ENCODE results near the gene CLEC16A. TPM values are rescaled to one million over a fixed set of nuclear protein-coding genes. Genes with fewer than 3 reads are reported as not detected.
A peak's percentile ranks its signal among the peaks of the same experiment; 100 is the strongest.

Gene CLEC16A
- total and polyA plus RNA-seq, 9 of the 15 experiments (the other 6 are each of a cell fraction or from before 2014, with no cell fraction given): 1.00 to 22.3 (median 10.0) TPM

DNA sequence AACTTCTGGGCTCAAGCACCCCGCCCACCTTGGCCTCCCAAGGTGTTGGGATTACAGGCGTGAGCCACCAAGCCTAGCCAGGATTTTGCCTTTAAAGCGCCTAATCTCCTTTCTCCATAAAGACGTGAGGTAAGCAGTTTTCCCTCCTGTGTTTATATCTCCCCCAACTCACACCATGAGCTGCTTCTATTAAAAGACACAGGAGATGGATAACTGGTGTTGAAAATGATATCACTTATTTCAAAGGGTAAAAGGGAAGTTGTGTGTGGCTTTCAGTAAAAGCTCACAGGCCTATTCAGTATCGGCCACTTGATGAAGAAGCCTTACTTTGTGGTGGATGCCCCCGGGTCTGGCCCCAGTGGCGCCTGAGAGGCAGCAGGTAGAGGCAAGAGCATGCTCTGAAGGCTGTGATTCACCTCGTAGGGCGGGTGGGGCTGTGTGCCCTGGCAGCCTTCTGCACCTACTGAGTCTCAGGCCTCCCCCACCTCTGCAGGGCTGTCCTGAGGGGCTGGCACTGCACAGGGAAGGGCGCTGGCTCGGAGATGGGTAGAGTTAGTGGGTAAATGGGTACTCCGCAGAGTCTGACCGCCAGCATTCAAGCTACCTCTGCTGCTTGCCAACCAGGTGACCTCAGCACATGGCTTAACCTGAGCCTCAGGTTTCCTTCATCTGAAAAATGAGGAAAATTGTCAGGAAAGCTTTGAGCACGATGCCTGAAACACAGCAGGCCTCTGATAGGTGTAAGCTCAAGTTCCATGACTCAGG lies 146.8 kb downstream of the CLEC16A start (continued):
- no peak for TF ChIP-seq SAFB (IDR thresholded peaks at IDR 0.05; ENCODE audit: borderline replicate concordance, low read depth, low read length)
- no peak for TF ChIP-seq ARID4B (CRISPR knock-in tag; IDR thresholded peaks at IDR 0.05)
- TF ChIP-seq TEAD4 (IDR thresholded peaks at IDR 0.05; ENCODE audit: low read length): peak; percentile 58
- TF ChIP-seq TEAD4 (CRISPR knock-in tag; IDR thresholded peaks at IDR 0.05; ENCODE audit: borderline replicate concordance): no peak
- TF ChIP-seq MLX (CRISPR knock-in tag; conservative IDR thresholded peaks at IDR 0.05): no peak
- no peak for TF ChIP-seq E2F3 (CRISPR knock-in tag; IDR thresholded peaks at IDR 0.05)
- peak; percentile 52 for TF ChIP-seq NFE2 (IDR thresholded peaks at IDR 0.05; ENCODE audit: low read depth)
- TF ChIP-seq ZNF239 (CRISPR knock-in tag; IDR thresholded peaks at IDR 0.05): no peak
- TF ChIP-seq TRIM28 (IDR thresholded peaks at IDR 0.05): no peak
- TF ChIP-seq, protein P1, sequence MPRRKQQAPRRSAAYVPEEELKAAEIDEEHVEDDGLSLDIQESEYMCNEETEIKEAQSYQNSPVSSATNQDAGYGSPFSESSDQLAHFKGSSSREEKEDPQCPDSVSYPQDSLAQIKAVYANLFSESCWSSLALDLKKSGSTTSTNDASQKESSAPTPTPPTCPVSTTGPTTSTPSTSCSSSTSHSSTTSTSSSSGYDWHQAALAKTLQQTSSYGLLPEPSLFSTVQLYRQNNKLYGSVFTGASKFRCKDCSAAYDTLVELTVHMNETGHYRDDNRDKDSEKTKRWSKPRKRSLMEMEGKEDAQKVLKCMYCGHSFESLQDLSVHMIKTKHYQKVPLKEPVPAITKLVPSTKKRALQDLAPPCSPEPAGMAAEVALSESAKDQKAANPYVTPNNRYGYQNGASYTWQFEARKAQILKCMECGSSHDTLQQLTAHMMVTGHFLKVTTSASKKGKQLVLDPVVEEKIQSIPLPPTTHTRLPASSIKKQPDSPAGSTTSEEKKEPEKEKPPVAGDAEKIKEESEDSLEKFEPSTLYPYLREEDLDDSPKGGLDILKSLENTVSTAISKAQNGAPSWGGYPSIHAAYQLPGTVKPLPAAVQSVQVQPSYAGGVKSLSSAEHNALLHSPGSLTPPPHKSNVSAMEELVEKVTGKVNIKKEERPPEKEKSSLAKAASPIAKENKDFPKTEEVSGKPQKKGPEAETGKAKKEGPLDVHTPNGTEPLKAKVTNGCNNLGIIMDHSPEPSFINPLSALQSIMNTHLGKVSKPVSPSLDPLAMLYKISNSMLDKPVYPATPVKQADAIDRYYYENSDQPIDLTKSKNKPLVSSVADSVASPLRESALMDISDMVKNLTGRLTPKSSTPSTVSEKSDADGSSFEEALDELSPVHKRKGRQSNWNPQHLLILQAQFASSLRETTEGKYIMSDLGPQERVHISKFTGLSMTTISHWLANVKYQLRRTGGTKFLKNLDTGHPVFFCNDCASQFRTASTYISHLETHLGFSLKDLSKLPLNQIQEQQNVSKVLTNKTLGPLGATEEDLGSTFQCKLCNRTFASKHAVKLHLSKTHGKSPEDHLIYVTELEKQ (CRISPR knock-in tag; IDR thresholded peaks at IDR 0.05): no peak
- TF ChIP-seq MBD2 (IDR thresholded peaks at IDR 0.05; ENCODE audit: borderline replicate concordance, low read depth): no peak
- TF ChIP-seq C11orf30 (IDR thresholded peaks at IDR 0.05; ENCODE audit: low read depth): peak; percentile 59; the same call in 1 of the 2 replicates
- TF ChIP-seq BRCA1 (IDR thresholded peaks at IDR 0.05): no peak
- no peak for TF ChIP-seq BRCA1 (CRISPR knock-in tag; IDR thresholded peaks at IDR 0.05)
- TF ChIP-seq FOXJ3 (CRISPR knock-in tag; IDR thresholded peaks at IDR 0.05): no peak
- no peak for TF ChIP-seq NFE2L1 (tag; IDR thresholded peaks at IDR 0.05; ENCODE audit: borderline replicate concordance, low read depth)
- no peak for TF ChIP-seq TOE1 (IDR thresholded peaks at IDR 0.05; ENCODE audit: borderline replicate concordance)
- no peak for TF ChIP-seq TOE1 (CRISPR knock-in tag; IDR thresholded peaks at IDR 0.05; ENCODE audit: borderline replicate concordance, low read depth)
- TF ChIP-seq ZNF311 (CRISPR knock-in tag; IDR thresholded peaks at IDR 0.05): no peak
- TF ChIP-seq ZNF354B (CRISPR knock-in tag; IDR thresholded peaks at IDR 0.05): no peak
- TF ChIP-seq ZKSCAN3 (CRISPR knock-in tag; IDR thresholded peaks at IDR 0.05): no peak
- TF ChIP-seq CHCHD3 (CRISPR knock-in tag; IDR thresholded peaks at IDR 0.05): no peak

All from K562 (cell line).